Large intestine (tissue), 3 donors: ENCODE results near the gene RNF222. TPM values are rescaled to one million over a fixed set of nuclear protein-coding genes. Genes with fewer than 3 reads are reported as not detected.
"Not testable (repeated sequence)": the region's sequence is repeated elsewhere in the genome, so short reads cannot be mapped to it uniquely, and the experiment has no call there.

Source experiments
- DNase-seq, 2 donors: peaks; one replicate each; pipeline versions ENCODE4 v3.0.0 to v3.0.0-alpha.2; 2013
- H3K27ac ChIP-seq: one replicate; pipeline ENCODE4 v1.5.1; 2013; ENCODE audit warnings: low read length
- H3K27me3 ChIP-seq: 2 replicates; pipeline ENCODE4 v1.6.1; 2013; ENCODE audit warnings: low read length; ENCODE audit not compliant: control insufficient read depth, insufficient read depth
- H3K36me3 ChIP-seq: 2 replicates; pipeline ENCODE4 v1.6.1; 2013; ENCODE audit warnings: low read length; ENCODE audit not compliant: control insufficient read depth, insufficient read depth
- H3K4me1 ChIP-seq: one replicate; pipeline ENCODE4 v1.6.1; 2013; ENCODE audit warnings: low read length; ENCODE audit not compliant: control insufficient read depth, insufficient read depth
- H3K4me3 ChIP-seq: one replicate; pipeline ENCODE4 v1.5.1; 2013; ENCODE audit warnings: low read length
- H3K9me3 ChIP-seq: one replicate; pipeline ENCODE4 v1.6.1; 2013; ENCODE audit warnings: mild to moderate bottlenecking, low read depth, low read length, moderate library complexity; ENCODE audit not compliant: control insufficient read depth
- WGBS: methylation state at CpG from one replicate; pipeline ENCODE4 v1.1.5; 2013; ENCODE audit warnings: low lambda C conversion rate; ENCODE audit not compliant: insufficient coverage; 5-methylcytosine and 5-hydroxymethylcytosine counted together
- polyA plus RNA-seq: library from polyadenylated mRNA; unstranded; fragments of 120-200 nt; gene quantifications from one replicate; pipeline ENCODE4 v1.2.1, GENCODE V29; 2013

Gene RNF222
- polyA plus RNA-seq, 1 donor = 0.13 TPM

DNA sequence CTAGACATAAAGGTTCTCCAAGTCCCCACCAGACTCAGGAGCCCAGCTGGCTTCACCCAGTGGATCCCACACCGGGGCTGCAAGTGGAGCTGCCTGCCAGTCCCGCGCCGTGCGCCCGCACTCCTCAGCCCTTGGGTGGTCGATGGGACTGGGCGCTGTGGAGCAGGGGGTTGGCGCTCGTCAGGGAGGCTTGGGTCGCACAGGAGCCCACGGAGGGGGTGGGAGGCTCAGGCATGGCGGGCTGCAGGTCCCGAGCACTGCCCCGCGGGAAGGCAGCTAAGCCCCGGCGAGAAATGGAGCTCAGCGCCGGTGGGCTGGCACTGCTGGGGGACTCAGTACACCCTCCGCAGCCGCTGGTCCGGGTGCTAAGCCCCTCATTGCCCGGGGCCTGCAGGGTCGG lies 50.6 kb downstream of the RNF222 start:
- not testable (repeated sequence) for DNase-seq, H3K36me3 ChIP-seq, H3K4me3 ChIP-seq, H3K4me1 ChIP-seq, H3K27ac ChIP-seq, H3K9me3 ChIP-seq
- WGBS = no CpG with 5 or more reads among the region's 25 CpGs
- H3K27me3 ChIP-seq = peaks cover 11% of the 10 kb centered on the region

DNA sequence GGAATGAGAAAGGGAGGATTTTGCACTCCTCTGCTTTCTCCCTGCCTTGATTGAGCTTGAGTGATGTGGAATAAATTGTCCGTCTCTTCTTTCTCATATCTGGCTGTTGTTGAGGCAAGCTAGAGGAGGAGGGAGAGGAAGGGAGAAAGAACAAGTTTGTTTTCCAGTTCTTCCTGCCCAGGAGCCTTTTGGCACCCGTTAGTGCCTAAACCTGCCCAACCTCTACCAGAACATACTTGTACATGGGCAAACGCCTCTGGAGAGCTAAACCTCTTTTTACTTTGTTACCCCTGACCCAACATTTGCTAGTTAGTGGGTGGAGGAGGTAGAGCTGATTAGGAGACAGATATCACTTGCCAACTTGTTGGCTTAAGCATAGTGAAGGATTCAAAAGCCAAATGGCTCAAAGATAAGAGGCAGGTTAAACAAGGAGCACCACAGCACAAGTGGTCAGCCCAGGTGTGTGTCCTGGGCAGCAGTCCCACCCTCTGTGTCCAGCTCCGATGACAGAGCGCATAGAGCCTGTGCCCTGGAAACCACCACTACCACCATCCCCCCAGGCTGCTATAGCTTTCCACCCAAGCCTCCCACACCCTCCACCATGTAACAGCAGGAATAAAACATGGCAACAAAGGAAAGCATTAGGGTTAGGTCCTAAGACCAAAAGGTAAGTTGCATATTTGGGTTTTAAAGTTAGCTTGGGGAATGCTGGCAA lies 51.5 kb downstream of the RNF222 start:
- no peaks in the 10 kb centered on the region for H3K9me3 ChIP-seq
- H3K27ac ChIP-seq = no peak overlapping the region
- no CpG with 5 or more reads among the region's 5 CpGs for WGBS
- H3K27me3 ChIP-seq = peaks cover 11% of the 10 kb centered on the region
- H3K4me1 ChIP-seq = no peaks in the 10 kb centered on the region
- H3K36me3 ChIP-seq = no peaks in the 10 kb centered on the region
- no peak for DNase-seq
- no peak overlapping the region for H3K4me3 ChIP-seq

- H3K4me3 ChIP-seq = no peak overlapping the region
- no peaks in the 10 kb centered on the region for H3K4me1 ChIP-seq
- no peak for DNase-seq
- peaks cover 11% of the 10 kb centered on the region for H3K27me3 ChIP-seq
- no peak overlapping the region for H3K27ac ChIP-seq
- H3K9me3 ChIP-seq = no peaks in the 10 kb centered on the region
- no CpG with 5 or more reads among the region's 6 CpGs for WGBS
- no peaks in the 10 kb centered on the region for H3K36me3 ChIP-seq
Measured at GRCh38 chr17:8345052-8345690, 52.5 kb downstream of the RNF222 start.

GRCh38 chr17:8341456-8341855 lies 56.2 kb downstream of the RNF222 start:
- WGBS = 43% methylated on average over 2 of the region's 4 CpGs
- Histone ChIP-seq H3K36me3 (no peaks in the 10 kb centered on the region), H3K27ac (no peak overlapping the region), H3K4me1 (no peaks in the 10 kb centered on the region), H3K4me3 (no peak overlapping the region), H3K9me3 (no peaks in the 10 kb centered on the region), H3K27me3 (peaks cover 13% of the 10 kb centered on the region)
- no peak for DNase-seq

Other genes starting within 250 kb of the RNF222 start
- gene PER1, start 245.4 kb downstream of the RNF222 start, polyA plus RNA-seq = 27.2 TPM
- gene VAMP2, start 234.9 kb downstream of the RNF222 start, polyA plus RNA-seq = 95.0 TPM
- 11.4 TPM for gene TMEM107, start 221.4 kb downstream of the RNF222 start, polyA plus RNA-seq
- gene BORCS6, start 207.6 kb downstream of the RNF222 start, polyA plus RNA-seq = 6.3 TPM
- 22.6 TPM for gene AURKB, start 187.3 kb downstream of the RNF222 start, polyA plus RNA-seq
- gene CTC1, start 149.8 kb downstream of the RNF222 start, polyA plus RNA-seq = 25.3 TPM
- gene PFAS, start 148.5 kb downstream of the RNF222 start, polyA plus RNA-seq = 25.3 TPM
- 25.9 TPM for gene RANGRF, start 109.2 kb downstream of the RNF222 start, polyA plus RNA-seq
- 2.3 TPM for gene SLC25A35, start 102.4 kb downstream of the RNF222 start, polyA plus RNA-seq
- 5.7 TPM for gene ARHGEF15, start 87.6 kb downstream of the RNF222 start, polyA plus RNA-seq
- gene ODF4, start 58.0 kb downstream of the RNF222 start, polyA plus RNA-seq = not detected
- gene RPL26, start 14.6 kb downstream of the RNF222 start, polyA plus RNA-seq = 3,709 TPM
- 36.6 TPM for gene NDEL1, start 38.1 kb upstream of the RNF222 start, polyA plus RNA-seq
- 73.6 TPM for gene MYH10, start 232.9 kb upstream of the RNF222 start, polyA plus RNA-seq